ENCODE results near the gene MEGF6.

MEGF6 gene

GRCh38 chr1:3548895-3549294 lies 62.4 kb downstream of the MEGF6 start:
- no peak for DNase-seq (ENCODE audit: extremely low spot score)
- ChIA-PET CTCF (no interaction called here), POLR2A (no interaction called here)
- TF ChIP-seq, protein P1, sequence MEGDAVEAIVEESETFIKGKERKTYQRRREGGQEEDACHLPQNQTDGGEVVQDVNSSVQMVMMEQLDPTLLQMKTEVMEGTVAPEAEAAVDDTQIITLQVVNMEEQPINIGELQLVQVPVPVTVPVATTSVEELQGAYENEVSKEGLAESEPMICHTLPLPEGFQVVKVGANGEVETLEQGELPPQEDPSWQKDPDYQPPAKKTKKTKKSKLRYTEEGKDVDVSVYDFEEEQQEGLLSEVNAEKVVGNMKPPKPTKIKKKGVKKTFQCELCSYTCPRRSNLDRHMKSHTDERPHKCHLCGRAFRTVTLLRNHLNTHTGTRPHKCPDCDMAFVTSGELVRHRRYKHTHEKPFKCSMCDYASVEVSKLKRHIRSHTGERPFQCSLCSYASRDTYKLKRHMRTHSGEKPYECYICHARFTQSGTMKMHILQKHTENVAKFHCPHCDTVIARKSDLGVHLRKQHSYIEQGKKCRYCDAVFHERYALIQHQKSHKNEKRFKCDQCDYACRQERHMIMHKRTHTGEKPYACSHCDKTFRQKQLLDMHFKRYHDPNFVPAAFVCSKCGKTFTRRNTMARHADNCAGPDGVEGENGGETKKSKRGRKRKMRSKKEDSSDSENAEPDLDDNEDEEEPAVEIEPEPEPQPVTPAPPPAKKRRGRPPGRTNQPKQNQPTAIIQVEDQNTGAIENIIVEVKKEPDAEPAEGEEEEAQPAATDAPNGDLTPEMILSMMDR (IDR thresholded peaks at IDR 0.05; ENCODE audit: control extremely low read depth, extremely low read depth, low read depth, missing control alignments): no peak

DNA sequence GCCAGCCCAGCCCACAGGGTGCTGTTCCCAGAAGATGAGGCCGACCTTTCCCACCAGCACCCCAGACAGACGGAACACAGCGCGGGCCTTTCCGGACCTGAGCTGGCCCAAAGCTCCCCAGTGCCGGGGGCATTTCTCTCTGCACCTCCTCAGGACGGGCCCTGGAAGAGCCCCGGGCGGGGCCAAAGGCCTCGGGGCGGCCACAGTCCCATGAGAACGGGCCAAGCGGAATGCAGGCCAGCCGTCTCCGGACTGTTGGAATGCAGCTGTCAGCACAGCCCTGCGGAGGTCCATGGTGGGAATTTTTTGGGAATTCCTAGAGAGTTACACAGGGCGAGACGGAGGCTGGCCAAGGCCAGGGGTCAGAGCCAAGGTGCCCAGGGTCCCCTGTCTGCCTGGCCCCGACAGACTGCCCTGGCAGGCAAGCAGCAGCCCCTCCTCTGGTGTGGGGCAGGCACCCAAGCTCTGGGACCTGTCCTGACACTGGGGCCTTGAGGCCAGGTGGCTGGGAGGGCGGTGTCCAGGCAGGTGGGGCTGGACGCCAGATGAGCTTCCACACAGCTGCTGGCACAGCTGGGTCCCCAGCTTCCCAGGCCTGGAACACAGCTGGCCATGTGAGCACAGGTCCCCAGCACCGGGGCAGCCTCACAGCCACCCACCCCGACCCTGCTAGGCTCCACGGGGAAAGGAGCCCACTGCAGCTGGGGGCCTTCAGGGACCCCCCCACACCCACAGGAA lies 63.0 kb downstream of the MEGF6 start:
- TF ChIP-seq, protein P1 (IDR thresholded peaks at IDR 0.05; ENCODE audit: control extremely low read depth, extremely low read depth, low read depth, missing control alignments): no peak
- ChIA-PET POLR2A (no interaction called here), CTCF (no interaction called here)
- DNase-seq (ENCODE audit: extremely low spot score): no peak

GRCh38 chr1:3547055-3548005 lies 64.0 kb downstream of the MEGF6 start:
- ChIA-PET POLR2A (no interaction called here), CTCF (no interaction called here)
- TF ChIP-seq, protein P1 (IDR thresholded peaks at IDR 0.05; ENCODE audit: control extremely low read depth, extremely low read depth, low read depth, missing control alignments): no peak
- no peak for DNase-seq (ENCODE audit: extremely low spot score)

GRCh38 chr1:3546048-3546384 lies 65.3 kb downstream of the MEGF6 start:
- ChIA-PET CTCF (no interaction called here), POLR2A (no interaction called here)
- TF ChIP-seq, protein P1 (IDR thresholded peaks at IDR 0.05; ENCODE audit: control extremely low read depth, extremely low read depth, low read depth, missing control alignments): no peak

DNA sequence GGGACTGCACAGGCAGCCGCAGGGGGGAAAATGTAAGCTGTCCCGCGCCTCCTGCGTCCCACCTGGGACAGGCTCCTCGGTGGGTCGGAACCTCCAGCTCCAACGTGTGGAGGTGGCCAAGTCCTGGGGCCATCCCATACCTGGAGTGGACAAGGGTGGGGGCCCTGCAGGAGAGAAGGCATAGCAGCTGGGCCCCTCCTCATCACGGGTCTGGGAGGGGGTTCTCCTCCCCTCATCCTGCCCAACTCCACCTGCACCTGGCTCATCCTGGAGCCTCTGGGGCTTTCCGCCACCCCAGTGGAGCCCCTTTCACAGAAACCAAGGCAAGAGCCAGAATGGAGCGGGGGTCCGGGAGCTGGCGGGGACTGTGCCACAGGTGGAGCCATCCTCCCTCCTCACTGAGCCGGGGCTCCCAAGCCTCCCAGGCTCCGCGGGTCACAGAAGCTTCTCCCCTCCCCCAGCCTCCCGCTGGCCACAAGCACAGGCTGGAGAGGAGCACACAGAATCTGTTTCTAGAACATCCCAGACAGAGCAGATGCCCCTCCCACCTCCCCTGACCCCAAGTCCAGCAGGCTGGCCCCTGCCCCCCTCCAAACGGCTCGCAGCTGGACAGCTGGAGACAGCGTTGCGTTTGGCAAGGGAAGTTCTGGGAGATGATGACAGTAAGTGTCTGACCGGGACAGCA lies 65.8 kb downstream of the MEGF6 start:
- CTCF ChIA-PET: no interaction called here
- DNase-seq (ENCODE audit: extremely low spot score): no peak
- POLR2A ChIA-PET: no interaction called here
- TF ChIP-seq, protein P1 (IDR thresholded peaks at IDR 0.05; ENCODE audit: control extremely low read depth, extremely low read depth, low read depth, missing control alignments): no peak

More at GRCh38 chr1:3546048-3546384, 65.3 kb downstream of the MEGF6 start:
- no peak for DNase-seq (ENCODE audit: extremely low spot score)
